ENCODE measurements around the gene HBD. TPM values are rescaled to one million over a fixed set of nuclear protein-coding genes. Genes with fewer than 3 reads are reported as not detected.

Gene HBD
- not detected in 2 replicates for total RNA-seq

GRCh38 chr11:5234381-5234834 lies at the start of gene HBD:
HBD (minus strand) TSS chr11:5234483; CDS start chr11:5234433, 50 bp downstream.

GRCh38 chr11:5269715-5270147 lies 35.4 kb upstream of the HBD start, which contains the start of gene HBE1:
HBE1 (minus strand) TSS chr11:5269945; CDS start chr11:5269890, 55 bp downstream.

GRCh38 chr11:5254646-5255413 lies 20.5 kb upstream of the HBD start, which contains the start of gene HBG2:
HBG2 (minus strand) TSS chr11:5254781; CDS start chr11:5254728, 53 bp downstream.

GRCh38 chr11:5249807-5250396 lies 15.6 kb upstream of the HBD start, which contains the start of gene HBG1:
HBG1 (minus strand) TSS chr11:5249857; CDS start chr11:5249804, 53 bp downstream.

GRCh38 chr11:5226732-5227310 lies 7.5 kb downstream of the HBD start, which contains the start of gene HBB:
HBB (minus strand) TSS chr11:5227071; CDS start chr11:5227021, 50 bp downstream.

GRCh38 chr11:5200582-5200981 lies 33.7 kb downstream of the HBD start, which contains the start of gene OR51V1:
OR51V1 (minus strand) TSS chr11:5200682; CDS start chr11:5200682, 0 bp downstream.

Other genes with a start within 250 kb of the HBD start
- gene OR51L1, start 239.6 kb downstream of the HBD start, total RNA-seq = not detected in 2 replicates
- not detected in 2 replicates for gene OR52J3, start 188.0 kb downstream of the HBD start, total RNA-seq
- not detected in 2 replicates for gene OR52E2, start 174.9 kb downstream of the HBD start, total RNA-seq
- gene OR52E1, start 164.9 kb downstream of the HBD start, total RNA-seq = not detected in 2 replicates
- gene OR52A5, start 96.1 kb downstream of the HBD start, total RNA-seq = not detected in 2 replicates
- gene OR52A1, start 79.7 kb downstream of the HBD start, total RNA-seq = not detected in 2 replicates
- gene OR51V1, start 33.8 kb downstream of the HBD start, total RNA-seq = not detected in 2 replicates
- not detected in 2 replicates for gene HBB, start 7.4 kb downstream of the HBD start, total RNA-seq
- gene HBG1, start 15.4 kb upstream of the HBD start, total RNA-seq = not detected in 2 replicates
- not detected in 2 replicates for gene HBG2, start 20.3 kb upstream of the HBD start, total RNA-seq
- gene HBE1, start 35.5 kb upstream of the HBD start, total RNA-seq = not detected in 2 replicates
- not detected in 2 replicates for gene OR51B4, start 67.5 kb upstream of the HBD start, total RNA-seq
- gene OR51B2, start 89.8 kb upstream of the HBD start, total RNA-seq = not detected in 2 replicates
- gene OR51B5, start 109.0 kb upstream of the HBD start, total RNA-seq = not detected in 2 replicates
- gene OR51B6, start 117.0 kb upstream of the HBD start, total RNA-seq = not detected in 2 replicates
- not detected in 2 replicates for gene OR51M1, start 149.3 kb upstream of the HBD start, total RNA-seq
- gene OR51Q1, start 187.6 kb upstream of the HBD start, total RNA-seq = not detected in 2 replicates
- not detected in 2 replicates for gene OR51I1, start 207.0 kb upstream of the HBD start, total RNA-seq
- not detected in 2 replicates for gene OR51I2, start 214.8 kb upstream of the HBD start, total RNA-seq

All from mesangial cell (primary cell).